ENCODE results near the gene AGAP1.

DNA sequence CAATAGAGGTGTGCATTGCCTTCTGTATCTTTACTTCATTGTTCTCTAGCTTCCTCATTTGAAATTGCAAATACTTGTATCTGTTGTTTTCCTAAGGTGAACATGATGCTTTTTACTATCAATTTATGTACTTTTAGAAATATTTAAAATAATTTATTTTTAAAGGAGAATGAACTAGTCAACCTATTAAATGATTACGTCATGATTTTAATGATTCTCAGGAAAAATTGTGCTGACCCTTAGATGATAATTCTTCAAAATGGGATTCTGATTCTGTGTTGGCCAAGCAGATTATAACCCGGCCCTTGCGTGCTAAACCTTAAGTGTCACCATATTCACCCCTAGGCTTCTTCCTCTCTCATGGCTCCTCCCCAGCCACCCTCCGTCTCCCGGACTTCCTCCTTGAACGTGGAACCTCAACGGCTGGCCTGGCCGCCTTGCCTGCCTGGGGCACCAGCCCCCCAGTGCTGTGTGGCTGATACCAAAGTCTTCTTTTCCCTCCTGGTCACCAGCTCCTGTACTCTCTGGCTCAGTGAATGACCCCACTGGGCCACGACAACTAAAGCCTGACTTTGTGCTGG, 382.3 kb downstream of the AGAP1 start:
- TF ChIP-seq POLR2AphosphoS5 (IDR thresholded peaks at IDR 0.05; ENCODE audit: insufficient read depth, low read depth, low read length) (no peak), CTCF (IDR thresholded peaks at IDR 0.05; ENCODE audit: extremely low read depth in 1 of 2, insufficient read depth in 1 of 2, low read depth in 1 of 2, low read length in 2 of 2) (no peak), POLR2A (IDR thresholded peaks at IDR 0.05; ENCODE audit: low read depth, low read length) (no peak), GATA2 (IDR thresholded peaks at IDR 0.05; ENCODE audit: insufficient read depth, insufficient read length, low read depth, low read length) (no peak), MYC (IDR thresholded peaks at IDR 0.05; ENCODE audit: low read depth, low read length) (no peak), EZH2 (IDR thresholded peaks at IDR 0.05; ENCODE audit: borderline replicate concordance, low read depth, low read length, severe bottlenecking) (no peak)
- TF ChIP-seq, protein P1, sequence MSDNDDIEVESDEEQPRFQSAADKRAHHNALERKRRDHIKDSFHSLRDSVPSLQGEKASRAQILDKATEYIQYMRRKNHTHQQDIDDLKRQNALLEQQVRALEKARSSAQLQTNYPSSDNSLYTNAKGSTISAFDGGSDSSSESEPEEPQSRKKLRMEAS (IDR thresholded peaks at IDR 0.05; ENCODE audit: insufficient read depth, insufficient read length), result no peak

Data from endothelial cell of umbilical vein (primary cell).